Esophagus squamous epithelium (tissue), 4 donors: ENCODE results near the gene SMPX.

Experiments
- CTCF ChIP-seq, 6 experiments: fragments of 450-650 bp in 4 of 6; fragments of 200-600 bp in 2 of 6; sonication (generic) in 2 of 6; IDR thresholded peaks; one replicate each; pipeline ENCODE4 v1.5.1; 2016 to 2019; ENCODE audit warnings: antibody characterized with exemption in 6 of 6, mild to moderate bottlenecking in 4 of 6, moderate library complexity in 4 of 6
- POLR2A ChIP-seq, 4 donors: fragments of 450-650 bp; IDR thresholded peaks; one replicate each; pipeline ENCODE4 v1.6.1; 2017; ENCODE audit warnings: antibody characterized with exemption in 4 of 4, mild to moderate bottlenecking in 4 of 4, moderate library complexity in 3 of 4

- TF ChIP-seq POLR2A (IDR thresholded peaks at IDR 0.05): no peak
- no peak for TF ChIP-seq CTCF (IDR thresholded peaks at IDR 0.05)
Observed at GRCh38 chrX:21744060-21744459, 13.9 kb downstream of the SMPX start.
